ENCODE measurements around the gene DESI2.
"Not testable (repeated sequence)": the region's sequence is repeated elsewhere in the genome, so short reads cannot be mapped to it uniquely, and the experiment has no call there.

DNA sequence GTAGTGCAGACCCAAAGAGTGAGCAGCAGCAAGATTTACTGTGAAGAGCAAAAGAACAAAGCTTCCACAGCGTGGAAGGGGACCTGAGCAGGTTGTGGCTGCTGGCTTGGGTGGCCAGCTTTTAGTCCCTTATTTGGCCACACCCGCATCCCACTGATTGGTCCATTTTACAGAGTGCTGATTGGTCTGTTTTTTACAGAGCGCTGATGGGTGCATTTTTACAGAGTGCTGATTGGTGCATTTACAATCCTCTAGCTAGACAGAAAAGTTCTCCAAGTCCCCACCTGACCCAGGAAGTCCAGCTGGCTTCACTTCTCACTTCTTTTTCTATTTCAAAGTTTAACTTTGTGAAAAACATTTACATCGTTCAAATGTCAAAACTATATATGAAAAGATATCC lies 29.2 kb downstream of the DESI2 start:
- not testable (repeated sequence) for TF ChIP-seq EP300, CTCF, POLR2AphosphoS5 (IDR thresholded peaks at IDR 0.05)

All from stomach (tissue), 4 donors.